ENCODE data around the gene ERI3.

DNA sequence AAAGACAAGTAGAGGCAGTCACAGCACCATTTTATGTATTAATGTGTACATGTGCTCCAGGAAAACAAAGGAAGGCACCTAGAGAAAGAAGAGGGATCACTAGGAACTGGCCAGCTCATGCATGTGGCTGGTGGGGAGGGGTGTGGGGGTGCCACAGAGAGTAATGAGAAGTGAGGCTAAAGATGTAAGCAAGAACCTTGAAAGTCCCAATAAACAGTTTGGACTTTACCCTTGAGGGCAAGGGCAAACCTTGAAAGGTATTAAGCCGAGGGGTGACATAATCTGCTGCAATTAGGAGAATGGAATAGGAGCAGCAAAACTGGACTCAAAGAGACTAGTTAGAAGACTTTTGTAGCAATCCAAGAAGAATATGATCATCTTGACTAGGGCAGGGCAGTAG lies 51.5 kb downstream of the ERI3 start:
- TF ChIP-seq TEAD4 (IDR thresholded peaks at IDR 0.05), result no peak
- TF ChIP-seq EP300 (IDR thresholded peaks at IDR 0.05; ENCODE audit: borderline replicate concordance), result no peak
- no peak for TF ChIP-seq TCF12 (IDR thresholded peaks at IDR 0.05; ENCODE audit: low read depth)
- TF ChIP-seq, protein P1, sequence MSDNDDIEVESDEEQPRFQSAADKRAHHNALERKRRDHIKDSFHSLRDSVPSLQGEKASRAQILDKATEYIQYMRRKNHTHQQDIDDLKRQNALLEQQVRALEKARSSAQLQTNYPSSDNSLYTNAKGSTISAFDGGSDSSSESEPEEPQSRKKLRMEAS (IDR thresholded peaks at IDR 0.05), result no peak
- TF ChIP-seq TAF1 (IDR thresholded peaks at IDR 0.05; ENCODE audit: low read depth), result no peak

Measured in Ishikawa (cell line).